SU-DHL-6 (cell line): ENCODE results near the gene NIN.

ENCODE experiments used
- H2AFZ ChIP-seq: fragments of 200-600 bp; sonication (generic); 2 replicates; pipeline ENCODE4 v1.6.1; 2014; ENCODE audit warnings: low read depth, mild to moderate bottlenecking, moderate library complexity, mixed read lengths, antibody characterized with exemption, low read length; ENCODE audit not compliant: severe bottlenecking
- H3F3A ChIP-seq: fragments of 200-600 bp; shearing (Covaris generic); 2 replicates; pipeline ENCODE4 v1.6.0; 2016; ENCODE audit warnings: antibody characterized with exemption, mild to moderate bottlenecking; ENCODE audit not compliant: insufficient read depth
- H3K27ac ChIP-seq: fragments of 200-600 bp; sonication (generic); 2 replicates; pipeline ENCODE4 v1.5.1; 2016; ENCODE audit warnings: low read depth, mild to moderate bottlenecking, low read length, moderate library complexity, mixed read lengths
- H3K27me3 ChIP-seq: fragments of 200-600 bp; sonication (generic), shearing (Covaris generic); 2 replicates; pipeline ENCODE4 v1.6.0; 2014; ENCODE audit warnings: mild to moderate bottlenecking, low read length
- H3K36me3 ChIP-seq: fragments of 200-600 bp; sonication (generic); 2 replicates; pipeline ENCODE4 v1.6.1; 2014; ENCODE audit warnings: mild to moderate bottlenecking, low read length, mixed read lengths
- H3K4me2 ChIP-seq: fragments of 300-600, 200-600 bp; shearing (Covaris generic), sonication (generic); 2 replicates; pipeline ENCODE4 v1.6.0; 2014; ENCODE audit warnings: low read length, low read depth, mild to moderate bottlenecking; ENCODE audit not compliant: poor library complexity, severe bottlenecking
- H3K4me3 ChIP-seq: fragments of 200-600 bp; sonication (generic); 2 replicates; pipeline ENCODE4 v1.5.1; 2014; ENCODE audit warnings: antibody characterized with exemption, low read length, mild to moderate bottlenecking, mixed read lengths; ENCODE audit not compliant: insufficient read depth, poor library complexity, severe bottlenecking
- H3K79me2 ChIP-seq: fragments of 200-600 bp; sonication (generic); 2 replicates; pipeline ENCODE4 v1.6.1; 2014; ENCODE audit warnings: mild to moderate bottlenecking, low read length, moderate library complexity; ENCODE audit not compliant: insufficient read depth
- H3K9ac ChIP-seq: fragments of 200-600 bp; sonication (generic); 2 replicates; pipeline ENCODE4 v1.7.0; 2014; ENCODE audit warnings: mild to moderate bottlenecking, low read length
- H3K9me2 ChIP-seq: fragments of 200-600 bp; sonication (generic); replicated peaks from 2 replicates; pipeline ENCODE4 v1.6.1; 2014; ENCODE audit warnings: low read length; ENCODE audit not compliant: insufficient read depth
- H3K9me3 ChIP-seq: fragments of 200-600 bp; sonication (generic); 2 replicates; pipeline ENCODE4 v1.6.1; 2014; ENCODE audit warnings: low read length, mixed read lengths; ENCODE audit not compliant: insufficient read depth
- H4K20me1 ChIP-seq: fragments of 200-600 bp; sonication (generic); 2 replicates; pipeline ENCODE4 v1.6.1; 2014; ENCODE audit warnings: low read depth, mild to moderate bottlenecking, antibody characterized with exemption, low read length, moderate library complexity, mixed read lengths
- EZH2phosphoT487 ChIP-seq: fragments of 200-600 bp; sonication (generic), shearing (Covaris generic); conservative IDR thresholded peaks from 2 replicates; pipeline ENCODE4 v1.6.1; 2018; ENCODE audit warnings: mild to moderate bottlenecking, antibody characterized with exemption, low read length, moderate library complexity, mixed read lengths
- TF ChIP-seq, protein P1 (sequence below): fragments of 200-600 bp; sonication (generic); IDR thresholded peaks from one replicate; pipeline ENCODE4 v1.5.1; 2017; ENCODE audit warnings: antibody characterized with exemption, mild to moderate bottlenecking, low read length, moderate library complexity; ENCODE audit not compliant: insufficient read depth, poor library complexity, severe bottlenecking

The NIN gene

DNA sequence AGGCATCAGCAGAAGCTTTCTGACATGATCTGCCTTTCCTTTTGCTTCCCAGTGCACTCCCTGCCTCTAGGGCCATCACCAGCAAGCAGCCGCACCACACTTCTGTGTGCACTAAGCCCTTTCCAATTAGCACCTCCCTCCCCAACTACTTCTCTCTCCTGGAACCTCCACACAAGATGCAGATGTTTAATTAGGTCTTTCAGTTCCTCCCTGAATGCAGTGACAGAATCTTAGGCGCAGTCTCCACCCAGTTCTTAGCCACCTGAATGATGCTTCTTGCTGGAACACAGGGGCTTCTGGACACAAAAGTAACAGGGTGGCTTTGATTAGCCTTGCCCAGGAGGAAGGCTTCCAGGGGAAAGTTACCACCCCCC, 32.9 kb downstream of the NIN start:
- Histone ChIP-seq H3K79me2 (peaks cover 58% of the 10 kb centered on the region), H3K9me3 (no peaks in the 10 kb centered on the region), H2AFZ (no peak overlapping the region), H3K36me3 (peaks cover 7% of the 10 kb centered on the region; the same call in 1 of the 2 replicates), H3K9ac (no peak overlapping the region), H3K27ac (peak overlapping the region; percentile 50; the same call in 1 of the 2 replicates), H3F3A (peaks cover 43% of the 10 kb centered on the region), H3K4me3 (no peak overlapping the region), H3K27me3 (no peaks in the 10 kb centered on the region), H3K4me2 (no peak overlapping the region), H4K20me1 (peaks cover 3% of the 10 kb centered on the region; the same call in 1 of the 2 replicates), H3K9me2 (no peaks in the 10 kb centered on the region)
- TF ChIP-seq EZH2phosphoT487: no peak
- TF ChIP-seq, protein P1, sequence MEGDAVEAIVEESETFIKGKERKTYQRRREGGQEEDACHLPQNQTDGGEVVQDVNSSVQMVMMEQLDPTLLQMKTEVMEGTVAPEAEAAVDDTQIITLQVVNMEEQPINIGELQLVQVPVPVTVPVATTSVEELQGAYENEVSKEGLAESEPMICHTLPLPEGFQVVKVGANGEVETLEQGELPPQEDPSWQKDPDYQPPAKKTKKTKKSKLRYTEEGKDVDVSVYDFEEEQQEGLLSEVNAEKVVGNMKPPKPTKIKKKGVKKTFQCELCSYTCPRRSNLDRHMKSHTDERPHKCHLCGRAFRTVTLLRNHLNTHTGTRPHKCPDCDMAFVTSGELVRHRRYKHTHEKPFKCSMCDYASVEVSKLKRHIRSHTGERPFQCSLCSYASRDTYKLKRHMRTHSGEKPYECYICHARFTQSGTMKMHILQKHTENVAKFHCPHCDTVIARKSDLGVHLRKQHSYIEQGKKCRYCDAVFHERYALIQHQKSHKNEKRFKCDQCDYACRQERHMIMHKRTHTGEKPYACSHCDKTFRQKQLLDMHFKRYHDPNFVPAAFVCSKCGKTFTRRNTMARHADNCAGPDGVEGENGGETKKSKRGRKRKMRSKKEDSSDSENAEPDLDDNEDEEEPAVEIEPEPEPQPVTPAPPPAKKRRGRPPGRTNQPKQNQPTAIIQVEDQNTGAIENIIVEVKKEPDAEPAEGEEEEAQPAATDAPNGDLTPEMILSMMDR: no peak

DNA sequence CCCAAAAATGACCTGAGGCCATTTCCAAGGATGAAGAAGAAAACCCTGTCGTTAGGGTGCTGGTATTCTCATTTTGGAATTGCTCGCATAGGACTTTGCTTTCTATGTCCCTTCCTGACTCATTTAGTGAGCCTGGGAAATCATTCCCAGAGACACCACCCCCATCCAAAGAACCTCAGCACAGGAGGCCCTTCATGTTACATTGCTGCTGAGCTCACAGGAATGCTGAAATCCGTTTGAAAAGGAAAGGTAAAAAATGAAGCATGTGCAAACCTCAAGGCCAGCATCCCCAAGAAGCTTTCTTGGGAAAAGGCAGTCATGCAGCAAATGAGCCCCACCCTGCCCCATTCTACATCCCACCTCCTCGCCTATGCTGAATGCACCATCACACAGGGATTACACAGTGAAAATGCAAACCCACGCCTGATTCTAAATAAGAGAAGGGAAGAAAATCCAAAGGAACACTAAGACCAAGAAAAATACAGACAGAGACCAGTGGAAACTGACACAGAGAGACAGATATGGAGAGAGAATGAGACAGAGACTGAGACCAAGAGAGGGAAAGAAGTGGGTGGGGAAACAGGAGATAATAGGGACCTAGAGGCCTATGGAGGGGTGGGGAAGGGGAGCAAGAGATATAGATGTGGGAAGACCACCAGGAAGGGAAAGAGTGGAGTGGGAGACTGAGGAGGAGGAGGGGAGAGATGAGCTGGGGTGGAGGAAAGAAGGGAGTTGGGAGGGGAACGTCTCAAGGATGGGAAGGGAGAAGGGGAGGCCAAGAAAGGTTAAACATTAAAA, 33.5 kb downstream of the NIN start:
- Histone ChIP-seq H3K27ac (peak overlapping the region; percentile 50; the same call in 1 of the 2 replicates), H3K4me2 (no peak overlapping the region), H3K79me2 (peaks cover 59% of the 10 kb centered on the region), H4K20me1 (peaks cover 3% of the 10 kb centered on the region; the same call in 1 of the 2 replicates), H3K9me3 (no peaks in the 10 kb centered on the region), H2AFZ (no peak overlapping the region), H3K9ac (no peak overlapping the region), H3K27me3 (no peaks in the 10 kb centered on the region), H3K36me3 (peaks cover 7% of the 10 kb centered on the region; the same call in 1 of the 2 replicates), H3K9me2 (no peaks in the 10 kb centered on the region), H3K4me3 (no peak overlapping the region), H3F3A (peaks cover 47% of the 10 kb centered on the region)
- TF ChIP-seq EZH2phosphoT487: no peak
- TF ChIP-seq, protein P1: no peak

DNA sequence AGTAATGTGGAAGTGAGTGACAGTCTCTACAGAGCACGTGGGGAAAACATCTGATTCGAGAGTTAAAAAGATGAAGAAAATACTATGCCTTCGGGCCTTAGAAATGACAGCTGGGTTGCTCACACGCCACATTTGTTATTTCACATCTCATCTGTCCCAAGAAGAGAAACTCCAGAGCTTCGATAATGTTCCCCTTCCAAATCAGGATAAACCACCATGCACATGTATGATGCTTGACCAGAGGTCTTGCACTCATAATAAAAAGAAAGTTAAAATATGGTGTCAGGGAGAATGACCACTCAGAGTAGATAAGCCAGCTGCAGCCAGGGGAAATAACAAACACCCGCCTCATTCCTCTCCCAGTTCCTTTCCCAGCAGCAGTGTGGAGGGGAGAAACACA, 34.6 kb downstream of the NIN start:
- no peaks in the 10 kb centered on the region for H3K27me3 ChIP-seq
- H3K9me3 ChIP-seq: no peaks in the 10 kb centered on the region
- peak overlapping the region; percentile 98 for H3K4me2 ChIP-seq
- no peak overlapping the region for H2AFZ ChIP-seq
- TF ChIP-seq, protein P1: no peak
- TF ChIP-seq EZH2phosphoT487: no peak
- H3K9ac ChIP-seq: no peak overlapping the region
- 0 out of 2 replicates have a peak, but pooled peaks cover 2% of the 10 kb centered on the region for H3K36me3 ChIP-seq
- no peaks in the 10 kb centered on the region for H3K9me2 ChIP-seq
- H3F3A ChIP-seq: peaks cover 53% of the 10 kb centered on the region
- H3K4me3 ChIP-seq: no peak overlapping the region
- no peaks in the 10 kb centered on the region for H4K20me1 ChIP-seq
- H3K27ac ChIP-seq: no peak overlapping the region
- H3K79me2 ChIP-seq: peaks cover 49% of the 10 kb centered on the region
